ENCODE measurements around the gene AGO1. TPM values are rescaled to one million over a fixed set of nuclear protein-coding genes. Genes with fewer than 3 reads are reported as not detected.
A peak's percentile ranks its signal among the peaks of the same experiment; 100 is the strongest.
"Not testable (repeated sequence)": the region's sequence is repeated elsewhere in the genome, so short reads cannot be mapped to it uniquely, and the experiment has no call there.

Gene AGO1
- total and polyA plus RNA-seq, 2 donors = 3.7 to 6.1 TPM

DNA sequence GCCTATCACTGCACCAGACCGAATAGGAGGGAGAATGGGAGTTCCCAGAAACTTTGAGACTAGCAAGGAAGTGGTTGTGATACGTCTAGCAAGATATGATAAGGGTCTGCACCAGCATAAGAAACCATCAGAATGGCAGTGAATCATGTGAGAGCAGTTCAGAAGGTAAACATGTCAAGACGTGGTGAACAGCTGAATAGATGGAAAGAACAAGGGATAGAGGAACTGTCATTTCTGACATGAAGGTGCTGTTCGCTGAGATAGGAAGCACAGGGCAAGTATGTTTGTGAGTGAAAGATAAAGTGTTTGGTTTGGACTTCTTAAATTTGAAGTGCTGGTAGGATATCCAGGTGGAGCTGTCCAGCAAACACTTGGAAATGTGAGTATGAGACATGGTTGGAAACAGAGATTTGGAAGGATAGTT, 1.1 kb upstream of the AGO1 start:
- Histone ChIP-seq H3K27ac (ENCODE audit: low read depth in 1 of 2, low read length in 1 of 2) (no peak overlapping the region), H3K9me3 (ENCODE audit: control insufficient read depth in 2 of 2, insufficient read depth in 1 of 2, low read length in 1 of 2) (no peaks in the 10 kb centered on the region), H3K4me1 (ENCODE audit: control insufficient read depth in 2 of 2, insufficient read depth in 2 of 2, low read length in 2 of 2) (peaks cover 10 to 12% of the 10 kb centered on the region in 2 donors), H3K36me3 (ENCODE audit: control insufficient read depth in 2 of 2, insufficient read depth in 2 of 2, low read length in 1 of 2) (no peaks in the 10 kb centered on the region), H3K27me3 (ENCODE audit: control insufficient read depth in 2 of 2, insufficient read depth in 1 of 2, low read length in 1 of 2) (no peaks in the 10 kb centered on the region), H3K4me3 (ENCODE audit: low read length in 2 of 2) (no peak overlapping the region)
- 32% methylated on average over 4 of the region's 4 CpGs for WGBS
- no peak for DNase-seq (ENCODE audit: low read depth in 6 of 9, low spot score in 9 of 9)

- no peaks in the 10 kb centered on the region for H3K36me3 ChIP-seq (ENCODE audit: control insufficient read depth in 2 of 2, insufficient read depth in 2 of 2, low read length in 1 of 2)
- DNase-seq (ENCODE audit: low read depth in 6 of 9, low spot score in 9 of 9) = no peak
- H3K9me3 ChIP-seq (ENCODE audit: control insufficient read depth in 2 of 2, insufficient read depth in 1 of 2, low read length in 1 of 2) = no peaks in the 10 kb centered on the region
- WGBS = 65% methylated on average over 16 of the region's 16 CpGs
- H3K27me3 ChIP-seq (ENCODE audit: control insufficient read depth in 2 of 2, insufficient read depth in 1 of 2, low read length in 1 of 2) = no peaks in the 10 kb centered on the region
- no peak overlapping the region for H3K4me3 ChIP-seq (ENCODE audit: low read length in 2 of 2)
- peaks cover 10 to 17% of the 10 kb centered on the region in 2 donors for H3K4me1 ChIP-seq (ENCODE audit: control insufficient read depth in 2 of 2, insufficient read depth in 2 of 2, low read length in 2 of 2)
- H3K27ac ChIP-seq (ENCODE audit: low read depth in 1 of 2, low read length in 1 of 2) = no peak overlapping the region
Measured at GRCh38 chr1:35882586-35882944, 444 bp upstream of the AGO1 start.

DNA sequence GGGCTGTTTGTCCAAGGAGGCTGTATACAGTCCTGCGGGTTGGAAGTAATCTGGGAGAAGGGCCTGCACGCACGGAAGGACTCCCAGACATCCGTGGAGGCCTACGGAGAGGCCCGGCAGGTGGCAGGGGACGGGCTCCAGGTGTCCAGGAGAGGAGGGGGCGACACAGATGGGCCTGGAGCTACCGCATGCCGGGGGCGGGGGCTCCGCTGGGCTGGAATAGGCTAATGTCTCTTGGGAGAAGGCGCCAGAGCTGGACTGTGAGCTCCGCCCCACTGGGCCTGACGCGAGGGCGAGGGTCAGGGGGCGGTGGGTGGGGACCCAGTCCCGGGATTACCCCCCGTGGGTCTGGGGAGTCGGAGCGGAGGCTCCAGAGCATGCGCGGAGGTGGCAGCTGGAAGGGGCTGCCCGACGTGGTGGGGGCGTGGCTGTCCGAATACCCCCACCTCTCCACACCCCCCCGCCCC, 659 bp downstream of the AGO1 start:
- WGBS = under 1% methylated on average over 29 of the region's 29 CpGs
- Histone ChIP-seq H3K4me3 (ENCODE audit: low read length in 2 of 2) (peak overlapping the region; percentile 98 to 99), H3K27ac (ENCODE audit: low read depth in 1 of 2, low read length in 1 of 2) (peak overlapping the region; percentile 32 to 53), H3K9me3 (ENCODE audit: control insufficient read depth in 2 of 2, insufficient read depth in 1 of 2, low read length in 1 of 2) (no peaks in the 10 kb centered on the region), H3K27me3 (ENCODE audit: control insufficient read depth in 2 of 2, insufficient read depth in 1 of 2, low read length in 1 of 2) (no peaks in the 10 kb centered on the region), H3K36me3 (ENCODE audit: control insufficient read depth in 2 of 2, insufficient read depth in 2 of 2, low read length in 1 of 2) (peaks cover 3 to 4% of the 10 kb centered on the region in 2 donors), H3K4me1 (ENCODE audit: control insufficient read depth in 2 of 2, insufficient read depth in 2 of 2, low read length in 2 of 2) (peaks cover 10 to 17% of the 10 kb centered on the region in 2 donors)
- DNase-seq (ENCODE audit: low read depth in 6 of 9, low spot score in 9 of 9) = peak in 7 of 9 donors; percentile 19 to 53 (median 25)

- H3K4me1 ChIP-seq (ENCODE audit: control insufficient read depth in 2 of 2, insufficient read depth in 2 of 2, low read length in 2 of 2) = peaks cover 10 to 17% of the 10 kb centered on the region in 2 donors
- no peak overlapping the region for H3K27ac ChIP-seq (ENCODE audit: low read depth in 1 of 2, low read length in 1 of 2)
- 89% methylated on average over 2 of the region's 2 CpGs for WGBS
Measured at GRCh38 chr1:35884934-35885333, 1.9 kb downstream of the AGO1 start.

DNA sequence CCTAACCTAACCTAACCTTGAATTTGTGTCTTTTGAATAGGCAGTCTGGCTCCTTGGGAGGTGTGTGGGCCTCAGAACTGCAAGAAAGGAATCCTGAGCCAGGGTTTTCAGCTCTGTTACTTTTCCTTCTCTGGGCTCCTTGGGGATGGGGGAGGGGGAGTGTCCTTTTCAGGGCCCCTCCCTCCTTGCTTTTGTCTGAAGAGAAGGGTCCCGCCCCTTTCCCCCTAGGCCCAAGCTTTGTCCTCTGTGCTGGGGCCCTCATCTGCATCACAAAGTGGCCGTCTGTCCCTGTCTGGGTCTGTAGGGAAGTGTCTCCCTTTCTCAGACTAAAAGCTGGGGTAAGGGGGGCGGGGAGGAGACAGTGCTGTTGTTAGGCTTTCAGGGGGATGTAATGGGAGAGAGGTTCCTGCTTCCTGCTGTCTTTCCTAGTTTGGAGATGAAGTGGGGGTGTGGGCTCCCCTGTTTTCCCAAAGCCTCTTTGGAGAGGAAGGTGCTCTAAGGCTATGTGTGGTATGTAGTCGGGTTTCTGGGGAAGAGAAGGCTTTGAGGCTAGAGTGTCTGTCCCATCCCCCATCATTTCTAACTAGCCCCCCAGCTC, 3.1 kb downstream of the AGO1 start:
- no peaks in the 10 kb centered on the region for H3K27me3 ChIP-seq (ENCODE audit: control insufficient read depth in 2 of 2, insufficient read depth in 1 of 2, low read length in 1 of 2)
- DNase-seq (ENCODE audit: low read depth in 6 of 9, low spot score in 9 of 9) = no peak
- no peak overlapping the region for H3K27ac ChIP-seq (ENCODE audit: low read depth in 1 of 2, low read length in 1 of 2)
- peaks cover 3 to 13% of the 10 kb centered on the region in 2 donors for H3K36me3 ChIP-seq (ENCODE audit: control insufficient read depth in 2 of 2, insufficient read depth in 2 of 2, low read length in 1 of 2)
- H3K4me3 ChIP-seq (ENCODE audit: low read length in 2 of 2) = no peak overlapping the region
- H3K9me3 ChIP-seq (ENCODE audit: control insufficient read depth in 2 of 2, insufficient read depth in 1 of 2, low read length in 1 of 2) = no peaks in the 10 kb centered on the region
- WGBS = 87% methylated on average over 4 of the region's 4 CpGs
- H3K4me1 ChIP-seq (ENCODE audit: control insufficient read depth in 2 of 2, insufficient read depth in 2 of 2, low read length in 2 of 2) = peaks cover 10 to 17% of the 10 kb centered on the region in 2 donors

More at GRCh38 chr1:35884934-35885333, 1.9 kb downstream of the AGO1 start:
- H3K27me3 ChIP-seq (ENCODE audit: control insufficient read depth in 2 of 2, insufficient read depth in 1 of 2, low read length in 1 of 2) = no peaks in the 10 kb centered on the region
- H3K4me3 ChIP-seq (ENCODE audit: low read length in 2 of 2) = no peak overlapping the region
- DNase-seq (ENCODE audit: low read depth in 6 of 9, low spot score in 9 of 9) = no peak
- H3K36me3 ChIP-seq (ENCODE audit: control insufficient read depth in 2 of 2, insufficient read depth in 2 of 2, low read length in 1 of 2) = peaks cover 3 to 10% of the 10 kb centered on the region in 2 donors
- no peaks in the 10 kb centered on the region for H3K9me3 ChIP-seq (ENCODE audit: control insufficient read depth in 2 of 2, insufficient read depth in 1 of 2, low read length in 1 of 2)

- no peak overlapping the region for H3K27ac ChIP-seq (ENCODE audit: low read depth in 1 of 2, low read length in 1 of 2)
Measured at GRCh38 chr1:35886577-35887431, 3.8 kb downstream of the AGO1 start.

GRCh38 chr1:35887508-35887907, 4.5 kb downstream of the AGO1 start:
- Histone ChIP-seq H3K27ac (ENCODE audit: low read depth in 1 of 2, low read length in 1 of 2) (no peak overlapping the region), H3K9me3 (ENCODE audit: control insufficient read depth in 2 of 2, insufficient read depth in 1 of 2, low read length in 1 of 2) (no peaks in the 10 kb centered on the region), H3K27me3 (ENCODE audit: control insufficient read depth in 2 of 2, insufficient read depth in 1 of 2, low read length in 1 of 2) (no peaks in the 10 kb centered on the region), H3K36me3 (ENCODE audit: control insufficient read depth in 2 of 2, insufficient read depth in 2 of 2, low read length in 1 of 2) (peaks cover 12 to 22% of the 10 kb centered on the region in 2 donors), H3K4me3 (ENCODE audit: low read length in 2 of 2) (no peak overlapping the region), H3K4me1 (ENCODE audit: control insufficient read depth in 2 of 2, insufficient read depth in 2 of 2, low read length in 2 of 2) (peaks cover 10 to 15% of the 10 kb centered on the region in 2 donors)
- no peak for DNase-seq (ENCODE audit: low read depth in 6 of 9, low spot score in 9 of 9)
- 95% methylated on average over 2 of the region's 2 CpGs for WGBS

More at GRCh38 chr1:35886577-35887431, 3.8 kb downstream of the AGO1 start:
- H3K4me1 ChIP-seq (ENCODE audit: control insufficient read depth in 2 of 2, insufficient read depth in 2 of 2, low read length in 2 of 2) = peaks cover 10 to 17% of the 10 kb centered on the region in 2 donors
- H3K36me3 ChIP-seq (ENCODE audit: control insufficient read depth in 2 of 2, insufficient read depth in 2 of 2, low read length in 1 of 2) = peaks cover 5 to 17% of the 10 kb centered on the region in 2 donors
- no peaks in the 10 kb centered on the region for H3K27me3 ChIP-seq (ENCODE audit: control insufficient read depth in 2 of 2, insufficient read depth in 1 of 2, low read length in 1 of 2)
- H3K9me3 ChIP-seq (ENCODE audit: control insufficient read depth in 2 of 2, insufficient read depth in 1 of 2, low read length in 1 of 2) = no peaks in the 10 kb centered on the region
- WGBS = 68% methylated on average over 3 of the region's 3 CpGs
- H3K4me3 ChIP-seq (ENCODE audit: low read length in 2 of 2) = no peak overlapping the region
- no peak for DNase-seq (ENCODE audit: low read depth in 6 of 9, low spot score in 9 of 9)

DNA sequence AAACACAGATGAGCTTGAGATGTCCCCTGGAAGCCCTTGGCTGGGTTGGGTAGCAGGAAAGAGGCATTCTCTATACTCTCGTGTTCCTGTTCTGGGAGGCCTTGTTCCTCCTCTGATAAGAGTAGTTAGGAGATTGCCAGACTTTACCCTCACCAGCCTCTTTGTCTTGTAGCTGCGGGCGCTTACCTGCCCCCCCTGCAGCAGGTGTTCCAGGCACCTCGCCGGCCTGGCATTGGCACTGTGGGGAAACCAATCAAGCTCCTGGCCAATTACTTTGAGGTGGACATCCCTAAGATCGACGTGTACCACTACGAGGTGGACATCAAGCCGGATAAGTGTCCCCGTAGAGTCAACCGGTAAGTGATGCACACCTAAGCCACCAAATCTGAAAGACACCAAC, 5.2 kb downstream of the AGO1 start:
- no peak for DNase-seq (ENCODE audit: low read depth in 6 of 9, low spot score in 9 of 9)
- no peak overlapping the region for H3K27ac ChIP-seq (ENCODE audit: low read depth in 1 of 2, low read length in 1 of 2)
- H3K4me3 ChIP-seq (ENCODE audit: low read length in 2 of 2) = no peak overlapping the region
- H3K4me1 ChIP-seq (ENCODE audit: control insufficient read depth in 2 of 2, insufficient read depth in 2 of 2, low read length in 2 of 2) = peaks cover 8 to 12% of the 10 kb centered on the region in 2 donors
- H3K9me3 ChIP-seq (ENCODE audit: control insufficient read depth in 2 of 2, insufficient read depth in 1 of 2, low read length in 1 of 2) = no peaks in the 10 kb centered on the region
- H3K27me3 ChIP-seq (ENCODE audit: control insufficient read depth in 2 of 2, insufficient read depth in 1 of 2, low read length in 1 of 2) = no peaks in the 10 kb centered on the region
- peaks cover 20 to 27% of the 10 kb centered on the region in 2 donors for H3K36me3 ChIP-seq (ENCODE audit: control insufficient read depth in 2 of 2, insufficient read depth in 2 of 2, low read length in 1 of 2)
- WGBS = 97% methylated on average over 11 of the region's 11 CpGs

DNA sequence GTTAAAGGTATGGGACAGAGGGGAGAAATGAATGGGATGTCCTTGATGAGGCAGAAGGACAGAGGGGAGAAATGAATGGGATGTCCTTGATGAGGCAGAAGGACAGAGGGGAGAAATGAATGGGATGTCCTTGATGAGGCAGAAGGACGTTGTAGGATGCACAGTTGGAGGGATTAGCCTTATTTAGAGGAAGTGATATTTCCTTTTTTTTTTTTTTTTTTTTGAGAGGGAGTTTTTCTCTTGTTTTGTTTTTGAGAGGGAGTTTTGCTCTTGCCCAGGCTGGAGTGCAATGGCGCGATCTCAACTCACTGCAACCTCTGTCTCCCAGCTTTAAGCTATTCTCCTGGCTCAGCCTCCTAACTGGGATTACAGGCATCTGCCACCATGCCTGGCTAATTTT, 6.0 kb downstream of the AGO1 start:
- H3K4me1 ChIP-seq (ENCODE audit: control insufficient read depth in 2 of 2, insufficient read depth in 2 of 2, low read length in 2 of 2) = peaks cover 7 to 11% of the 10 kb centered on the region in 2 donors
- not testable (repeated sequence) for H3K4me3 ChIP-seq (ENCODE audit: low read length in 2 of 2); H3K27me3 ChIP-seq (ENCODE audit: control insufficient read depth in 2 of 2, insufficient read depth in 1 of 2, low read length in 1 of 2); H3K27ac ChIP-seq (ENCODE audit: low read depth in 1 of 2, low read length in 1 of 2); H3K9me3 ChIP-seq (ENCODE audit: control insufficient read depth in 2 of 2, insufficient read depth in 1 of 2, low read length in 1 of 2); DNase-seq (ENCODE audit: low read depth in 6 of 9, low spot score in 9 of 9)
- H3K36me3 ChIP-seq (ENCODE audit: control insufficient read depth in 2 of 2, insufficient read depth in 2 of 2, low read length in 1 of 2) = peaks cover 25 to 34% of the 10 kb centered on the region in 2 donors
- 95% methylated on average over 3 of the region's 3 CpGs for WGBS

All from thymus (tissue), 11 donors.